NCI-H460 (cell line): Measurements from ENCODE around the gene FREM3. TPM values are rescaled to one million over a fixed set of nuclear protein-coding genes. Genes with fewer than 3 reads are reported as not detected.
"Not testable (repeated sequence)": the region's sequence is repeated elsewhere in the genome, so short reads cannot be mapped to it uniquely, and the experiment has no call there.

Experiments used
- DNase-seq: peaks from one replicate; pipeline ENCODE4 v3.0.0-alpha.2; 2016; ENCODE audit warnings: low read depth; ENCODE audit errors: extremely low read depth
- polyA plus RNA-seq: library from polyadenylated mRNA; depleted of rRNA; stranded (reverse); fragments of >200 nt; gene quantifications from 2 replicates; pipeline ENCODE4 v1.2.3, GENCODE V29; 2014; cell fraction: nucleus; rRNA removed
- total RNA-seq: library from RNA; depleted of rRNA; stranded (reverse); fragments of >200 nt; shearing (Covaris generic); gene quantifications from 2 replicates; pipeline ENCODE4 v1.2.3, GENCODE V29; 2014; rRNA removed

FREM3 gene
- not detected in 2 replicates for total RNA-seq
- polyA plus RNA-seq = not detected in 2 replicates

DNA sequence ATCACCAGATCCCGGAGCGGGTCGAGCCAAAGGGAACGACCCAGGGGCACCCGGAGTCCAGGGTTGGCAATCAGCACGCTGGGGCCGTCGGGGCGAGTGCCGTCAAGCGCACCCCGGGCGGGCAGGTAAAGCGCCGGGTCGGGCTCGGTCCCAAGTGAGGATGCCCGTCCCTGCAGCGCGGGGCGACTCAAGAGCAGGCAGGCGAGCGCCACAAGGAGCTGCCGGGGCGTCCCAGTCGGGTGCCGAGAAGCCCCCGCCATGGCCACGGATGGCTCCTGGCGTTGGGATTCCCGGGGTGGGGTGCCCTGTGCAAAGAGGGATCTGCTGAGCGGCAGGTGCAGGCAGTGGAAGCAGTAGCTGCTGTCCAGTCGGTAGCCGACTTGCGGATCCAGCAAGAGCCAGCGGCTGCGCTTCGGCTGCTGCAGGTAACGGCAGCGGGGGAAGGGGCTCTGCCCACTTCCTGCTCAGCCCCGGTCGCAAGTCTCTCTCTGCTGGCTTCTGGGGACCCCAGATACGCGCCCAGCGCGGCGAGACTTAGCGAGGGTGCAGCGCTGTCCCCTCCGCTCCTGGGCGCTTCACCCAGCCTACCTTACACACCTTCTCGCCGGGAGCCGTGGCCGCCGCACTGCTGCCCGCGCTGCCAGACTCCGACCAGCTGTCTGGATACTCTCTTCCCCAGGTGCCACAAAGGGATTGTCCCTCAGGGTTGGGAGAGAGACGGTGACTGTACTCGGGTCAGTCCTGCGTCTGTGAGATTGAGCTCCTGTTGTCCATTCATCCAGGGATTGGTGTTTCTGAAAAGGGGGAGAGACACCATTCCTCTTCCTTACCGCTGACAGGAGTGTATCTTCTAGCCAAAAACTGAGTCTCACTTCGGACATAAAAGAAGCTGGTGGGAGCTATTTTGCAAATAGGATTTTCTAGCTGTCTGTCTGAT is at the start of gene FREM3:
TSS of gene FREM3 (minus strand) at position 260 of the 937 bp plus-strand sequence. CDS start at position 260, 0 bp downstream.
- DNase-seq = no peak

GRCh38 chr4:143745874-143746273 is 45.4 kb upstream of the FREM3 start:
- no peak for DNase-seq

GRCh38 chr4:143743591-143743990 is 43.1 kb upstream of the FREM3 start:
- no peak for DNase-seq

- no peak for DNase-seq
These were observed 42.4 kb upstream of the FREM3 start for GRCh38 chr4:143742834-143743233.

- no peak for DNase-seq
These were observed 36.4 kb upstream of the FREM3 start for GRCh38 chr4:143736861-143737260.

DNA sequence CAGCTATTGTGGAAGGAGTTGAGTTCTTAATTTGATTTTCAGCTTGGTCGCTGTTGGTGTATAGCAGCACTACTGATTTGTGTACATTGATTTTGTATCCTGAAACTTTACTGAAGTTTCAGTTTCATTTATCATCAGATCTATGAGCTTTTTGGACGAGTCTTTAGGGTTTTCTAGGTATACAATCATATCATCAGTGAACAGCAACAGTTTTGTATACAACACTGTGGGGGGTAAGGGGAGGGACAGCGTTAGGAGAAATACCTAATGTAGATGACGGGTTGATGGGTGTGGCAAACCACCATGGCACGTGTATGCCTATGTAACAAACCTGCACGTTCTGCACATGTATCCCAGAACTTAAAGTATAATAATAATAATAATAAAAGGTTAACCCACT is 35.6 kb upstream of the FREM3 start:
- not testable (repeated sequence) for DNase-seq

DNA sequence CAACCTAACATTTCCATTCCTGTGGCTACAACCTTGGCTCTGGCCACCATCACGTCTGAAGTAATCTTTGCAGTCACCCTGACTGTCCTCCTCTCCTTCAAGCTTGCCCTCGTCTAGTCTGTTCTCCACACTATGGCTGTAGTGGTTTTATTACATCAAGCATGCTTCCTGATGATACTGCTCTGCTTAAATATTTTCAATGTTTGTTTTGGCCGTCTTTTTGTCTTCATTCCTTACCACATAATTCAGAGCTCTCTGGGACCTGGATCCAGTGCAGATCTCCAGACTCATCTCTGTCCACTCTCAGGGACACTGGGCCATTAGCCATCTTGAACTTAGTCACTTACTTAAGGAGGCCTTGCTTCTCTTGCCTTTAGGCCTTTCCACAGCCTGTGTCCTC is 27.7 kb upstream of the FREM3 start:
- DNase-seq = no peak

GRCh38 chr4:143726714-143727113 is 26.2 kb upstream of the FREM3 start:
- no peak for DNase-seq

- DNase-seq = no peak
These were observed 20.8 kb upstream of the FREM3 start for GRCh38 chr4:143721317-143721716.

GRCh38 chr4:143718748-143719147 is 18.3 kb upstream of the FREM3 start:
- not testable (repeated sequence) for DNase-seq

DNA sequence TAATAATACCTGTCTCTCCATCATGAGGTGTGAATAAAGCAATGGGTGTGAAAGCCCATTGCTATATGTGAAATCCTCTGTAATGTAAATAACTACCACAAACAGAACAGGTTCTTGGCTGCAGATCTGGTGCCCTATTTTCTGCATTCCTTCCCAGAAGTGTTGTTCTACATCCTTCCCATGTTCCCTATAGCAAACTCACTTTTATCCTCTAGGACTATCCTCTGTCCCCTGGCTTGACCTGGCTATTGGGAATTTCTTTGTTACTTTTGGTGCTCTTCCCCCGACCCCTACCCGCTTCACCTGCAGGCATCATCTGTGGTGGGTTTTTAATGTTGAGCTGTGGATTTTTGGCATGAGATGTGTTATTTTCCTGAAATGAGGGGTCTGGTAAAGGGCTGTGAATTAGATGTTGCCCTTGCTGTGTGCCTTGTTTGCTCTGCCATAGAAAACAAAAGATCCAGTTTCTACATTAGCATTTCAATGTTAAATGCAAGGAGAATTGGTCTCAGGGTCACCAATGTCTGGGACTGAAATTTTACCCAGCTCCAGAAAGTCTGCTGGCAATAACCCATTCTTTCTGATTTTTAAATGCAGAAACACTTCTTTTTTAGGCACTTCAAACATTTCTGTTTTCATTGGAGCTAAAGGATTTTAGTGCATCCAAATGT is 13.6 kb upstream of the FREM3 start:
- no peak for DNase-seq

GRCh38 chr4:143713553-143713952 is 13.1 kb upstream of the FREM3 start:
- no peak for DNase-seq

- no peak for DNase-seq
These were observed 11.7 kb upstream of the FREM3 start for GRCh38 chr4:143712155-143712550.

GRCh38 chr4:143711543-143712154 is 11.2 kb upstream of the FREM3 start:
- DNase-seq = no peak

DNA sequence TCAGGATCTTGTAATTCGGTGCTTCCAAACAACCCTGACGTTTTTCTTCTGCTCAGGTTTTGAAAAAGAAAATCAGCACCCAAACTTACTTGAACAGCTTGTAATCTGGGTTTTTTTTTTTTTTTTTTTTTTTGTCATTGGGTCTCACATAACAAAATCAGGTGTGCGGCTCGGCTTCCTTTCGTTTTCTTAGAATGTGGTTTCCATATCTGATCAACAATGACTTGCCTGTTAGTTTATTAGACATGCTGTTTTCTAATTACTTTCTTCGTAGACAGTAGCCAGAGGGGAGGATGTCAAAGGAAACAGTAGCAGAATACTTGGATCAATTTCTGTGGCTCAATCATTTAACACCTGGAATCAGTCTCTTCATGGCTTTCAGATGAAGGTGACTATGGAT is 890 bp upstream of the FREM3 start:
- no peak for DNase-seq

DNA sequence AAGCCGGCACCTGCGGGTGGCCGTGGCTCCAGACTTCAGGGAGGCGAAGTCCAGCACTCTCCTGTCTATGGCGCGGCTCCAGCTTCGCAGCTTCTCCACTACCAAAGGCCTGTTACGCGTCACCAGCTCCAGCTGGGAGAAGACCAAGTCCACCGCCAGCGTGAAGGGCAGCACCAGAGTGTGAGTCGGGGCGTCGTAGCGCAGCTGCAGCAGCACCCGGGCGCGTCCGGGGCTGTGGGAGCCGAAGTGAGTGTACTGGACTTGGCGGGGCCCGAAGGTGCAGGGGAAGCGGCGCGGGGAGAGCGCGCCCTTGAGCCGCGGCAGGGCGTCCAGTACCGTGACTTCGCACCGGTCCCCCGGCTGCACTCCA is 444 bp downstream of the FREM3 start:
- no peak for DNase-seq

GRCh38 chr4:143699331-143700045 is 987 bp downstream of the FREM3 start:
- no peak for DNase-seq

DNA sequence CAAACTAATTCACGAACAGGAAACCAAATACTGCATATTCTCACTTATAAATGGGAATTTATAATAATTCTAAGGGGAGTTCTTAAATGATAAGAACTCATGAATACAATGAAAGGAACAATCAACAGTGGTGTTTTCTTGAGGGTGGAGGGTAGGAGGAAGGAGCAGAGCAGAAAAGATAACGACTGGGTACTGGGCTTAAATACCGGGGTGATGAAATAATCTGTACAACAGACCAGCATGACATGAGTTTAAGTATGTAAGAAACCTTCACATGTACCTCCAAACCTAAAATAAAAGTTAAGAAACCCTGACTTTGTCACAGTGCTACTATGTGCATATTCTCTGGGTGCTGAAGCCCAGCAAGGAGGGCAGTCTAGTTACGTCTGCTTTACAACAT is 6.6 kb downstream of the FREM3 start:
- DNase-seq = no peak

DNA sequence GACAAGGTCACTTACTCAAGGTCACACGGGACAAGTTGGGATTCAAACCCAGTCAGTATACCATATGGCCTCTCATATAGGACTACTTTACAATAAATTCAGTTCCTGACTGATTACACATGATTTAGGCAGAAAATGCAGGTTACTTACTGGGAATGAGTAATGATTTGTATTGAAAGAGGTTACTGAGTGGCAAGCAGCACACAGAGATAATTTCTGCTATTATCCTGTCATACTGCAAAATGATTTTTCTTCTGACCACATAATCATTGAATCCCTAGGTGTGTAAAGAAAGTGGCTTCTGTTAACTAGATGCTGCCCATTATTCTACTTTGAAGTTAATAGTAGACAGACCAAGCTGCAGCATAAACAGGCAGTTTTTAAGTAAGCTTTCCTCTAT is 8.2 kb downstream of the FREM3 start:
- DNase-seq = no peak

DNA sequence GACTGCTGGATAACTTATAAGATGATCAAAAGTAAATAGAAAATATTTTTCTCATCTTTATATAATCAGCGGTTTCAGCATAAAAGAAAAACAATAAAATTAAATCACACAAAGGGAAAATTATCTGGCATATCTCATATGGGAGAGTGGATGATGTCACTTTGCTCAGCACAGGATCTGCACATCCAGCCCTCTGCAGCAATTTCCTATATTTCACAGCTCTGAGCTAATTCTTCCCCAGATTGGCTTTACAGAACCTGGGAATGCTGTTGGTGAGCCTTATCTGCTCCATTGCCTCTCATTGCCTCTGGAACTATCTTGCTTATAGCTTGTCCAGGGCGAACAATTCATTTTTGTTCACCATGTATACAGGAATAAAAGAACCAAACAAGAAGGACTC is 21.0 kb downstream of the FREM3 start:
- no peak for DNase-seq

DNA sequence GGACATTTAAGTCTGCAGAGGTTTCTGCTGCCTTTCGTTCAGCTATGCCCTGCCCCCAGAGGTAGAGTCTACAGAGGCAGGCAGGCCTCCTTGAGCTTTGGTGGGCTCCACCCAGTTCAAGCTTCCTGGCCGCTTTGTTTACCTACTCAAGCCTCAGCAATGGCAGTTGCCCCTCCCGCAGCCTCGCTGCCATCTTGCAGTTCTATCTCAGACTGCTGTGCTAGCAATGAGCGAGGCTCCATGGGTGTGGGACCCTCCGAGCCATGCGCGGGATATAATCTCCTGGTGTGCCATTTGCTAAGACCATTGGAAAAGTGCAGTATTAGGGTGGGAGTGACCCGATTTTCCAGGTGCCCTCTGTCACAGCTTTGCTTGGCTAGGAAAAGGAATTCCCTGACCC is 26.8 kb downstream of the FREM3 start:
- not testable (repeated sequence) for DNase-seq
